ENCODE results near the gene PPP2R2C.

Gene PPP2R2C

DNA sequence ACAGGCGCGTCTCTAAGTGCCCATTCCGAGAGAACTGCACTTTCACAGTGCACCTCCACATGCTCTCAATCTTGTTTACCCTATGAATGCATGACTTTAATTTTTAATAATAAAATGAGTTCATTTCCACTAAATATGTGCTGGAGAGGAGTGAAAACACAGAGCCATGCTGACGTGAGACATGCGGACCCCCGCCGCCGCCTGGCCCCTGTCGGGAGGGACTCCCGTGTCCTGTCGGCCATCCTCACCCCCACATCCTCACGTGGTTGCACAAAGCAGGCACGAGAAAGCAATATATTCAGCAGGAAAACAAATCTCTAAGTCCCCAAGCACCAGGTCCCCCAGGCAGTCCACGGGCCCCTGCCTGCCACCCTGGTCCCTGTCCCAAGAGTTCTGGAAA lies 23.1 kb downstream of the PPP2R2C start:
- no peak for TF ChIP-seq CTCF (IDR thresholded peaks at IDR 0.05; ENCODE audit: insufficient read depth, missing control alignments)
- FAIRE-seq (no peak), DNase-seq (ENCODE audit: insufficient read length, low spot score) (no peak)

DNA sequence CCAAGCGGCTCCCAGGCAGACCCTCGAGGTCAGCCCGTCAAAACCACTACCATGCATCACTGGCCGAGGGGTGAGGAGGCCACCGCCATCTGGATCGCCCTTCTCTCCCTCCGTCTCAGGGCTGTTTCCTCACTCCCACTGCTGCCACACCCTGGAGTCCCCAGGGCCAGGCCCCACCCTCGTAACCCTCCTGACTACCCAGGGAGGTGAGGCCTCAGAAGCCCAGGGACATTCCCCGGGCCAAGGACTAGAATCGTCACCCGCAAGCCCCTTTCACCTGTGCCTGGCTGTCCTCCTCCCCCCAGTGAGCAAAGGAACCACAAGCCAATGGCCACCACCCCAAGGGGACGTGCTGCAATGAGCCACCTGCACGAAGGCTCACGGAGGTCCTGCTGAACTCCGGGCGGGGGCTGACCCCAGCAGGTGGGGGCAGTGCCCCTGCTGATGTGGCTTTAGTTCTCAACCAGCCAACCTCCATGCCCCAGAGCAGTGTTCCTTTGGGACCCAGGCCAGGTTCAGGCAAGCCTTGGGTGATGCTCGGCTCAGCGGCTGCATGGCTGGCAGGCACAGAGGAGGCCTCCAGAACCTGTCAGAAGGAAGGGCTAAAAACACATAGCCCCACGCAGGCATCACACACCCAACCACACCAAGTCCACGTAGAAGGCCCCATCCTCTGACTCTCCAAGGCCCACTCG lies 23.8 kb downstream of the PPP2R2C start:
- DNase-seq (ENCODE audit: insufficient read length, low spot score), result no peak
- no peak for TF ChIP-seq CTCF (IDR thresholded peaks at IDR 0.05; ENCODE audit: insufficient read depth, missing control alignments)
- FAIRE-seq, result no peak

DNA sequence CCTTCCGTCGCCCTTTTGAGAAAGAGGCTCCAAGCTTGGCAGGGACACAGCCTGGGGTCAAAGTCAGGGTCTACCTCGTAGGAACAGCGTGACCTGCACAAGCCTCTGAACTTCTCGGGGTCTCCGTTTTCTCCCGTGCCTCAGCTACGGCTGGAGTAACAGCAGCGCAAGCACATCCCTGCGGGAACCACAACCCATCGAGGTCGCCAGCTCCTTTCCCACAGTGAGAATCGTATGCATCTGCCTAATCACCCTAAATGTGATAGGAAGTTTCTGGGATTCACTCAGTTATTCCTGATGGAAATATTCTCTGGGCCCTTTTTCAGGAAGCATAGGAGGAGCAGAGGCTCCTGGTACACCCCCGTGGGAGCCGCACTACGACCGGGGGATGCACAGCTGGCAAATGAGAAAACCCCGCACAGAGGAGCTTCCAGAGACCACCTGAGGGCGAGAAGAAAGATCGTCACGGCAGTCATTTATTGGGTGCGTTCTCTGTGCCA lies 24.7 kb downstream of the PPP2R2C start:
- TF ChIP-seq CTCF (IDR thresholded peaks at IDR 0.05; ENCODE audit: insufficient read depth, missing control alignments), result no peak
- FAIRE-seq (no peak), DNase-seq (ENCODE audit: insufficient read length, low spot score) (no peak)

- no peak for TF ChIP-seq CTCF (IDR thresholded peaks at IDR 0.05; ENCODE audit: insufficient read depth, missing control alignments)
- no peak for FAIRE-seq
- DNase-seq (ENCODE audit: insufficient read length, low spot score), result no peak
Measured at GRCh38 chr4:6446538-6447451, 25.6 kb downstream of the PPP2R2C start.

DNA sequence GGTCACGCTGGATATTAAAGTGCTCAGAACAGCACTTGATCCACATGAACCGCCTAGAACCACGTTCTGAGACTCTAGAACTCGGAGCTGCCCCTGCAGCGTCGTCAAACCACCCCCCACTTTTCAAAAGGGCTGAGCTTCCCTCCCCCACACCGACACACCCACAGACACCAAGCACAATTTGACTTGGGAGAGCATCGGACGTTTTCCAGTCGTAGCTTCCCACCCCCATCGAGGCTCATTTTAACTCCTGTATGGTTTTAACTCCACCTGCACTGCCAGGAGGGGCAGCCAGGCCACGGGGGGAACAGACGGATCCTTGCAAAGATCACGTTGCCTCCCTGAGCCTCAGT lies 26.3 kb downstream of the PPP2R2C start:
- no peak for TF ChIP-seq CTCF (IDR thresholded peaks at IDR 0.05; ENCODE audit: insufficient read depth, missing control alignments)
- FAIRE-seq (no peak), DNase-seq (ENCODE audit: insufficient read length, low spot score) (no peak)

- DNase-seq (ENCODE audit: insufficient read length, low spot score) (no peak), FAIRE-seq (no peak)
- TF ChIP-seq CTCF (IDR thresholded peaks at IDR 0.05; ENCODE audit: insufficient read depth, missing control alignments), result no peak
Measured at GRCh38 chr4:6445403-6446129, 26.8 kb downstream of the PPP2R2C start.

All from D721Med (cell line).